ENCODE measurements around the gene KCTD15. TPM values are rescaled to one million over a fixed set of nuclear protein-coding genes. Genes with fewer than 3 reads are reported as not detected.

Gene KCTD15
- total and polyA plus RNA-seq, 4 donors = 0.89 to 13.8 (median 8.1) TPM

- Histone ChIP-seq H3K27me3 (ENCODE audit: control insufficient read depth in 4 of 4, insufficient read depth in 4 of 4, low read length in 3 of 4) (peaks cover 0 to 5% (median 0%) of the 10 kb centered on the region in 4 donors), H3K4me3 (ENCODE audit: low read depth in 1 of 3, low read length in 3 of 3) (no peak overlapping the region), H3K27ac (ENCODE audit: low read depth in 1 of 2, low read length in 2 of 2) (no peak overlapping the region), H3K4me1 (ENCODE audit: control insufficient read depth in 4 of 4, insufficient read depth in 4 of 4, low read length in 3 of 4) (no peaks in the 10 kb centered on the region), H3K9ac (ENCODE audit: low read depth in 1 of 2, low read length in 2 of 2) (no peak overlapping the region), H3K36me3 (ENCODE audit: control insufficient read depth in 4 of 4, insufficient read depth in 3 of 4, low read depth in 1 of 4, low read length in 3 of 4) (no peaks in the 10 kb centered on the region), H3K9me3 (ENCODE audit: control insufficient read depth in 4 of 4, low read length in 3 of 4) (no peaks in the 10 kb centered on the region)
- 77% methylated on average over 6 of the region's 6 CpGs for WGBS
- DNase-seq (ENCODE audit: low spot score) = no peak
- TF ChIP-seq SP1 (IDR thresholded peaks at IDR 0.05) (no peak), NR2F2 (IDR thresholded peaks at IDR 0.05) (no peak), REST (IDR thresholded peaks at IDR 0.05) (no peak), HNF4G (IDR thresholded peaks at IDR 0.05) (no peak), HNF4A (conservative IDR thresholded peaks at IDR 0.05) (no peak), FOXA1 (IDR thresholded peaks at IDR 0.05) (no peak), RAD21 (IDR thresholded peaks at IDR 0.05) (no peak), FOXA2 (IDR thresholded peaks at IDR 0.05) (no peak), RXRA (IDR thresholded peaks at IDR 0.05) (no peak), EGR1 (IDR thresholded peaks at IDR 0.05; ENCODE audit: low read depth in 2 of 2) (no peak)
Measured at GRCh38 chr19:33752945-33753344, 43.7 kb upstream of the KCTD15 start.

GRCh38 chr19:33754361-33754760, 42.3 kb upstream of the KCTD15 start:
- Histone ChIP-seq H3K9ac (ENCODE audit: low read depth in 1 of 2, low read length in 2 of 2) (no peak overlapping the region), H3K4me1 (ENCODE audit: control insufficient read depth in 4 of 4, insufficient read depth in 4 of 4, low read length in 3 of 4) (no peaks in the 10 kb centered on the region), H3K4me3 (ENCODE audit: low read depth in 1 of 3, low read length in 3 of 3) (no peak overlapping the region), H3K36me3 (ENCODE audit: control insufficient read depth in 4 of 4, insufficient read depth in 3 of 4, low read depth in 1 of 4, low read length in 3 of 4) (no peaks in the 10 kb centered on the region), H3K27me3 (ENCODE audit: control insufficient read depth in 4 of 4, insufficient read depth in 4 of 4, low read length in 3 of 4) (peaks cover 0 to 5% (median 0%) of the 10 kb centered on the region in 4 donors), H3K9me3 (ENCODE audit: control insufficient read depth in 4 of 4, low read length in 3 of 4) (no peaks in the 10 kb centered on the region), H3K27ac (ENCODE audit: low read depth in 1 of 2, low read length in 2 of 2) (no peak overlapping the region)
- 55% methylated on average over 7 of the region's 7 CpGs for WGBS
- TF ChIP-seq RXRA (IDR thresholded peaks at IDR 0.05) (no peak), ATF3 (IDR thresholded peaks at IDR 0.05) (no peak), FOXA2 (IDR thresholded peaks at IDR 0.05) (no peak), HNF4G (IDR thresholded peaks at IDR 0.05) (no peak), HNF4A (conservative IDR thresholded peaks at IDR 0.05) (no peak), GABPA (IDR thresholded peaks at IDR 0.05 in 1 of 2, conservative IDR thresholded peaks at IDR 0.05 in 1 of 2) (no peak), YY1 (IDR thresholded peaks at IDR 0.05) (no peak), JUND (IDR thresholded peaks at IDR 0.05) (no peak), RAD21 (IDR thresholded peaks at IDR 0.05) (no peak), TAF1 (conservative IDR thresholded peaks at IDR 0.05) (no peak), FOXA1 (IDR thresholded peaks at IDR 0.05) (no peak), EGR1 (IDR thresholded peaks at IDR 0.05; ENCODE audit: low read depth in 2 of 2) (no peak), ZBTB33 (IDR thresholded peaks at IDR 0.05) (no peak), REST (IDR thresholded peaks at IDR 0.05) (no peak), NR2F2 (IDR thresholded peaks at IDR 0.05) (no peak), SP1 (IDR thresholded peaks at IDR 0.05) (no peak), CTCF (IDR thresholded peaks at IDR 0.05; ENCODE audit: low read depth, low read length, missing input control) (no peak), MAX (IDR thresholded peaks at IDR 0.05) (no peak)
- no peak for DNase-seq (ENCODE audit: low spot score)
